ENCODE data around the gene PDE3B. TPM values are rescaled to one million over a fixed set of nuclear protein-coding genes. Genes with fewer than 3 reads are reported as not detected.

Gene PDE3B
- total and polyA plus RNA-seq, 2 of the 4 experiments (the other 2 are of a cell fraction), result 0.21 to 1.3 TPM

DNA sequence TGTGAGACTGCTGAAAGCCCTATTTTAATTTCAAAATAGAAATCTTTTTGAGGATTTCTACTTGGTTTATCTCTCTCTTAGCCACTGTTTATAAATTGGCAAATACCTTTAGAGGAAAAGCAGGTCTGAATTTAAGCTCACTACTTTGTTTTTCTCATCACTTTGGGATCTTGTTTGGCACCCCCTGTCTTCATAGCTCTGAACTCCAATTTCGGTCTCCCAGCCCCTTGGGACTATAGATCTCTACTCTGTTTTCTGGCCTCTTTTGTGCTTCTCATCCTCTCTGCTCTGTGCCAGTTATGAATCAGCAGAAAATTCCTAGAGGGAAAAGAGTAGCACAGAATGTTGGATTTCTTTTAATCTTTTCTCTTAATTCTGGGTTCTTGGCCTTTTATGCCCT is 130.2 kb downstream of the PDE3B start:
- intact Hi-C loops (cut with micrococcal nuclease), result no loop called here
- in situ Hi-C loops (cut with MboI; ENCODE audit: low sequenced_read_pairs), result no loop called here
- no peaks in the 10 kb centered on the region for H3K27me3 ChIP-seq (ENCODE audit: control insufficient read depth, insufficient read depth, low read length)

More for the DNA sequence above, 130.2 kb downstream of the PDE3B start:
- Histone ChIP-seq H3K18ac (ENCODE audit: low read depth, low read length) (no peak overlapping the region), H4K8ac (ENCODE audit: low read depth in 2 of 2, low read length in 2 of 2) (no peak overlapping the region), H2AK5ac (ENCODE audit: low read depth, low read length) (no peak overlapping the region), H2BK5ac (ENCODE audit: low read depth, low read length, poor library complexity, severe bottlenecking) (no peak overlapping the region), H3K56ac (ENCODE audit: extremely low read depth, insufficient read depth, low read length) (no peak overlapping the region), H3K9me1 (ENCODE audit: insufficient read depth, low read length) (no peaks in the 10 kb centered on the region), H2BK120ac (ENCODE audit: low read depth, low read length) (no peak overlapping the region), H2AK9ac (replicated peaks; ENCODE audit: low read depth, low read length, poor library complexity) (no peak overlapping the region), H4K20me1 (ENCODE audit: insufficient read depth, low read length) (no peaks in the 10 kb centered on the region), H2BK15ac (ENCODE audit: low read depth, low read length) (no peak overlapping the region), H3K9me3 (ENCODE audit: control insufficient read depth, insufficient read depth, low read length) (no peaks in the 10 kb centered on the region), H4K91ac (ENCODE audit: insufficient read depth, low read depth, low read length) (no peak overlapping the region), H2AFZ (replicated peaks; ENCODE audit: low read length, poor library complexity) (no peak overlapping the region), H3K14ac (replicated peaks; ENCODE audit: low read depth, low read length) (no peak overlapping the region), H4K5ac (ENCODE audit: low read depth, low read length) (no peak overlapping the region), H3K79me1 (ENCODE audit: low read depth in 1 of 2, low read length in 2 of 2) (no peaks in the 10 kb centered on the region), H3K9ac (ENCODE audit: low read depth, low read length) (no peak overlapping the region), H3K27ac (ENCODE audit: insufficient read depth, low read length) (no peak overlapping the region), H2BK20ac (ENCODE audit: low read depth, low read length) (no peak overlapping the region), H3K23ac (ENCODE audit: low read depth, low read length) (no peak overlapping the region), H3K4me3 (ENCODE audit: insufficient read depth, low read depth, low read length) (no peak overlapping the region), H3K4ac (ENCODE audit: low read depth, low read length) (no peak overlapping the region), H3K4me1 (ENCODE audit: control insufficient read depth, insufficient read depth, low read length) (no peaks in the 10 kb centered on the region), H3K36me3 (ENCODE audit: control insufficient read depth, insufficient read depth, low read length) (no peaks in the 10 kb centered on the region), H3K4me2 (ENCODE audit: low read depth, low read length) (no peak overlapping the region)
- ChIA-PET CTCF (no interaction called here), POLR2A (ENCODE audit: unreplicated experiment) (no interaction called here)
- peak; percentile 0 for DNase-seq
- no peak for ATAC-seq (ENCODE audit: low read depth)
- no peak for TF ChIP-seq CEBPB (IDR thresholded peaks at IDR 0.05; ENCODE audit: low read depth, low read length)
- TF ChIP-seq MXI1 (IDR thresholded peaks at IDR 0.05; ENCODE audit: borderline replicate concordance, low read depth, low read length), result no peak
- TF ChIP-seq POLR2A (IDR thresholded peaks at IDR 0.05; ENCODE audit: low read depth, low read length), result no peak
- TF ChIP-seq SMC3 (IDR thresholded peaks at IDR 0.05; ENCODE audit: low read depth, low read length), result no peak
- no peak for TF ChIP-seq MAFK (IDR thresholded peaks at IDR 0.05; ENCODE audit: low read depth, low read length)
- no CpG with 5 or more reads among the region's 1 CpG for WGBS, 2 experiments (ENCODE audit: extremely low coverage in 2 of 2, insufficient read length in 1 of 2)
- BruUV-seq (replicated peaks), result no TSS peak
- dilution Hi-C loops (cut with HindIII; ENCODE audit: low sequenced_read_pairs, unreplicated experiment), result no loop called here

Data from IMR-90 (cell line).